GM19035 (cell line): ENCODE measurements around the gene TIPRL.

Experiments
- ATAC-seq: cut with Tn5 transposase; IDR thresholded peaks from one replicate; pipeline ENCODE4 v1.9.1; 2021; ENCODE audit not compliant: unreplicated experiment

The TIPRL gene

DNA sequence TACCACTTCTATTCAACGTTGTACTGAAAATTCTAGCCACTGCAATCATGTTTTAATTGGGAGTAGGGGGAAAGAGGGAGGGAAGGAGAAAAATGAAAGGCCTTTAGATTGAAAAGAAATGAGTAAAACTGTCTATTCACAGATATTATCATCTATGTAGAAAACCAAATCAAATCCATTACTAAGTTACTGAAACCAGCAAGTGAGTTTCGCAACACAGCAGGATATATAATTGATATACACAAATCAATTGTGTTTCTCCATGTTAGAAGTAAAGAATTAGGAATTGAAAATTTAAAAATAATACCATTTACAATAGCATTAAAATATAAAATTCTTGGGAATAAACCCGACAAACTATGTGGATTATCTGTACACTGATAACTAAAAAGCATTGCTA is 66.3 kb downstream of the TIPRL start:
- no peak for ATAC-seq

DNA sequence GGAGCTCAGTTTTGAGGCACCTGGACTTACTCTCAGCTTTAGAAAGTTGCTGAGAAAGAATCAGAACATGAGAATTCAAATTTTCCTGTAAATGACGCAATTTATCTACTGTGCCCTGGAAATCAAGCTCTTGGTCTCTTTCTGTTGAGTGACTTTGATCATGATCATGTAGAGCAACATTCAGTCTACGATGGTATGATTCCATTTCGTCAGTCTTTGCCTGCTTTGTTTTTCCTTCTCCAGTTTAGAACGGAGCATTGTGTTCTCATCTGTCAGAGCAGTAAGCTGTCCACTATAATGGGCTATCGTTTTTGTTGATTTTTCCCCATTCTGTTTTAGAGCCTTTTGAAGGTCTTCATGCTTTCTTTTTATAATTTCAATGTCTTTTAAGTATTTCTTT is 67.7 kb downstream of the TIPRL start:
- no peak for ATAC-seq
